Measurements from ENCODE around the gene SLC9A8. TPM values are rescaled to one million over a fixed set of nuclear protein-coding genes. Genes with fewer than 3 reads are reported as not detected.

SLC9A8 gene
- total RNA-seq, 1 donor from 2014 or later: 8.8 TPM

GRCh38 chr20:49905415-49906091 is 92.9 kb downstream of the SLC9A8 start:
- DNase-seq (ENCODE audit: extremely low spot score in 2 of 2): no peak
- no peak for TF ChIP-seq CTCF (IDR thresholded peaks at IDR 0.05)
- TF ChIP-seq POLR2A (IDR thresholded peaks at IDR 0.05): no peak
- TF ChIP-seq POLR2AphosphoS5 (IDR thresholded peaks at IDR 0.05; ENCODE audit: insufficient read depth in 1 of 2, low read depth in 1 of 2): no peak
- Histone ChIP-seq H3K27ac (no peak overlapping the region), H3K4me3 (no peak overlapping the region), H3K4me1 (peaks cover 5% of the 10 kb centered on the region), H3K27me3 (no peaks in the 10 kb centered on the region), H3K36me3 (peaks cover 0 to 38% of the 10 kb centered on the region in 2 donors), H3K9me3 (no peaks in the 10 kb centered on the region)
- intact Hi-C loops (cut with DNase I): no loop called here

GRCh38 chr20:49906101-49906604 is 93.5 kb downstream of the SLC9A8 start:
- Histone ChIP-seq H3K27ac (no peak overlapping the region), H3K27me3 (no peaks in the 10 kb centered on the region), H3K4me1 (peaks cover 5% of the 10 kb centered on the region), H3K36me3 (peaks cover 0 to 38% of the 10 kb centered on the region in 2 donors), H3K4me3 (no peak overlapping the region), H3K9me3 (no peaks in the 10 kb centered on the region)
- DNase-seq (ENCODE audit: extremely low spot score in 2 of 2): no peak
- intact Hi-C loops (cut with DNase I): no loop called here
- TF ChIP-seq POLR2A (IDR thresholded peaks at IDR 0.05) (no peak), CTCF (IDR thresholded peaks at IDR 0.05) (no peak), POLR2AphosphoS5 (IDR thresholded peaks at IDR 0.05; ENCODE audit: insufficient read depth in 1 of 2, low read depth in 1 of 2) (no peak)

GRCh38 chr20:49906615-49907154 is 94.1 kb downstream of the SLC9A8 start:
- no peak for DNase-seq (ENCODE audit: extremely low spot score in 2 of 2)
- intact Hi-C loops (cut with DNase I): no loop called here
- Histone ChIP-seq H3K27ac (no peak overlapping the region), H3K36me3 (peaks cover 0 to 38% of the 10 kb centered on the region in 2 donors), H3K27me3 (no peaks in the 10 kb centered on the region), H3K4me1 (peaks cover 5% of the 10 kb centered on the region), H3K4me3 (no peak overlapping the region), H3K9me3 (no peaks in the 10 kb centered on the region)
- TF ChIP-seq POLR2A (IDR thresholded peaks at IDR 0.05) (no peak), POLR2AphosphoS5 (IDR thresholded peaks at IDR 0.05; ENCODE audit: insufficient read depth in 1 of 2, low read depth in 1 of 2) (no peak), CTCF (IDR thresholded peaks at IDR 0.05) (no peak)

GRCh38 chr20:49907405-49908257 is 95.0 kb downstream of the SLC9A8 start:
- Histone ChIP-seq H3K4me1 (peaks cover 12% of the 10 kb centered on the region), H3K27ac (no peak overlapping the region), H3K36me3 (peaks cover 0 to 38% of the 10 kb centered on the region in 2 donors), H3K27me3 (no peaks in the 10 kb centered on the region), H3K9me3 (no peaks in the 10 kb centered on the region), H3K4me3 (no peak overlapping the region)
- DNase-seq (ENCODE audit: extremely low spot score in 2 of 2): no peak
- intact Hi-C loops (cut with DNase I): no loop called here
- TF ChIP-seq POLR2AphosphoS5 (IDR thresholded peaks at IDR 0.05; ENCODE audit: insufficient read depth in 1 of 2, low read depth in 1 of 2) (no peak), CTCF (IDR thresholded peaks at IDR 0.05) (no peak), POLR2A (IDR thresholded peaks at IDR 0.05) (no peak)

All from vagina (tissue), 2 donors.